Fibroblast of gingiva (primary cell): ENCODE measurements around the gene FHOD1.

Experiments used
- DNase-seq: peaks from one replicate; pipeline ENCODE4 v3.0.0-alpha.2; 2011; ENCODE audit warnings: low read depth

The FHOD1 gene

DNA sequence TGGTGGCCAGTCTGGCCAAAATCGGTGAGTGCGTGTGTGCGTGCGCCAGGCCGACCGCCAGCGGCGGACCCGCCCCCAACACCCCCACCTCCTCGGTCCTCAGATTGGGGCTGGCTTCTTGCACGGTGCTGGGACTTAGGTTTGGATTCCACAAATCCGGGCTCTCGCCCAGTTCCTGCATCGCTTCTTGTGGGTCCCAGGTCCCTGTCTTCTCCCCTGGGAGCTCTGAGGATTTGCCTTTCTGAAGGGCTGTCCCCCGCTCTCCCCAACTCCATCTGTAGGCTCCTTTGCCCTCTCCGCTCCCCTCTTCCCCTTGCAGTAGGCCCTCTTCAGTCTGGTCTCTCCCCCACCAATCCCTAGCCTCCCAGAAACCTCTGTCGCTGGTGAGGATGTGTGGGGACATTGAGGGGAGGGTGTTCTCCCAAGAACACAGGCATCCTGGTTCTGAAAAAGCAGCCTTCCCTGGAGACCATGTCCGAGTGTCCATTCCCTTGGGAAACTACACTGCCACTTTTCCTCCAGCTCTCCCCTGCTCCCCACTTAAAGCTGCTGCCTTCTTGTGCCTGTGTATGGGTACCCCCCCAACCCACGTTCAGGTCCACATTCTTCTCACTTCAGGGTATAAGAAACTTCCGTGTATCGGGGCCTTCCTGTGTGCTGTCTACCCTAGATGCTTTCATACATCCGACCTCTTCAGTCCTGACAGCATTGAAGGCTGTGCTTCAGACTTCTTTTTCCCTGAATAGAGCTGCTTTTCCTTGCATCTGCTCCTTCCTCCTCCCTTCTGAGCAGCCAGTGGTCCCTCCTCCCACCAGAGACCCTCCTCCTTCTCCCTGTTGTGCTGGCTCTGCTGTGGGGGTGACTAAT is 2.1 kb upstream of the FHOD1 start:
- DNase-seq: no peak

GRCh38 chr16:67248401-67249177 is 1.3 kb upstream of the FHOD1 start, which contains the start of gene SLC9A5:
SLC9A5 (plus strand) TSS chr16:67248979; CDS start chr16:67249015, 36 bp downstream.
- DNase-seq: no peak

GRCh38 chr16:67248073-67248400 is 756 bp upstream of the FHOD1 start:
- DNase-seq: no peak

GRCh38 chr16:67246756-67247191 is 507 bp downstream of the FHOD1 start:
- no peak for DNase-seq

DNA sequence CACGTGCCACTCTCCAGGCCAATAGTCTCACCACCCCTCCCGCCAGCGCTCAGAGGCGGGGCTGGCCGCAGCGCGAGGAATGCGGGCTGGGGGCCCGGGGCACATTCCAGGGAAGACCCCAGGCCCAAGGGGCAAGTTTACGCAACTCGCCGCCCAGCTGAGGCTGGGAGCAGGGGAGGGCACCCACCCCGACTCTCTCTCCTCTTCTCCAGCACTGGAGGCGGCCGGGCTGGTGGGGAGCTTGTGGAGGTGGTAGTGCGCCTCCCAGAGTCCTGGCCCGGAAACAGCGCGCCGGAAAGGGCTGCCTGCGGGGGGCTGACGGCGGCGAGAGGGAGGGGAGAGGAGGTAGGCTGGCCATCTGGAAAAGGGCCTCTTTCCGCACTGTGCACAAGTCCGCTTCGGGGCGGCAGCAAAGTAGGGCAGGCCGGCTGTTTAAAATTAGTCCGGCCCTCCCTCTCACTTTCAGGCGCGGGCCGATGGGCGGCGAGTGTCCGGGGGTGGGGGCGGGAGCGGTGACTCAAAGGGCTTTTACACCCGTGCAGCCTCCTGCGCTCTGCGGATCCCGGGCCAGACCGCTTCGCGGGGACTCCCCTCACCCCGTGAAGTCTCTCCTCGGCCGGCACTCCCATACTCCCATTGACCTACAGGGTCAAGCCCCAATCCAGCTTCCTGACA is 1.1 kb downstream of the FHOD1 start:
- DNase-seq: peak; percentile 92

DNA sequence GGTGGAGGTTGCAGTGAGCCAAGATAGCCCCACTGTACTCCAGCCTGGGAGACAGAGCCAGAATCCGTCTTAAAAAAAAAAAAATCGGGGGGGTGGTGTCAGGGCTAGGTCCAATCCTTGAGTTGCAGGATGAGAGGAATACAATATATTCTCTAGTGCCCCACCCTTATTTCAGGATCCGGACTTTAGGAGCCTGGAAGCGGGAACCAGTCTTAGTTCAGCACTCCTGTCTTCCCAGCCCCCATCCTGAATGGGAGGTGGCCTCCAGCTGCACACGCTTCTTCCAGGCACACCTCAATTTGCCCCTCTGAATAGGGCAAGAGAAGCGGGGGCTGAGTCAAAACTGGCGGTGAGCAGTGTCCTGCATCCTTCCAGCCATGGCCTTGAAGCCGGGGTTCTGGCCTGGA is 1.6 kb downstream of the FHOD1 start:
- no peak for DNase-seq

- DNase-seq: no peak
Observed at GRCh38 chr16:67245186-67245585, 2.1 kb downstream of the FHOD1 start.

DNA sequence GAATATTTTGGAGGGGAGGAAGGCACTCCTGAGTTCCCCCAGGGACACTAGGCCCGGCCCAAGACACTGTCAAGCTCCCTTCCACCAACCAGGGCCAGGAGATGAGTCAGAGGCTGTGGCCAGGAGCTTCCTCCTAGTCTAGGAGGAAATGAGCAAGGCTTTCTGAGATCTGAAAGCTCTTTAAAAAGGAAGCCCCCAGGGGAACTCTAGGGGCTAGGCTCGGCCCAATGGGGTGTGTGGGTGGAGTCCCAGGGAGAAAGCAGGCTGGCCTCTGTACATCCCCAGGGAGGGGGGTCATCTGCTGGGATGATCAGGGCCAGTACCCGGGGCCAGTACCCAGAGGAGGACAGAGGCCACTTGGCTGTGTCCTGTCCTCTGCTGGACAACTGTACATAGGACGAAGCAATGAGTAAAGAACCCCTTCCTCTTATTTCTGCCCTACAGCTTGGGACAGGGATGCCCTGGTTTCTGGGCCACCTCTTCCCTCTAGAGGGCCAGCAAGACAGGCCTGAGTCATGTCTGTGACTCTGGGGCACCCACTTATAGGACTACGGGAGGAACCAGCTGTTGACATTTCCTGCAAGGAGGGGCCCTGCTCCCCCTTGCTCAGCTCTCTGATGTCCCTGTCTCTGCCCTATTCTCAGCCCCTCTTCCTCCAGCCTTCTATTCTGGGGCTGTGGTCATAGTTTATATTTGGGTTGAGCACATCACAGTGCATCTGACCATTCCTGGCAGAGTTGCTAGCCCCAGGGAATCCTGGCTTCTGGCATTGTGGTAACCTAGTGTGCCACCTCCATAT is 2.7 kb downstream of the FHOD1 start:
- peak; percentile 89 for DNase-seq

DNA sequence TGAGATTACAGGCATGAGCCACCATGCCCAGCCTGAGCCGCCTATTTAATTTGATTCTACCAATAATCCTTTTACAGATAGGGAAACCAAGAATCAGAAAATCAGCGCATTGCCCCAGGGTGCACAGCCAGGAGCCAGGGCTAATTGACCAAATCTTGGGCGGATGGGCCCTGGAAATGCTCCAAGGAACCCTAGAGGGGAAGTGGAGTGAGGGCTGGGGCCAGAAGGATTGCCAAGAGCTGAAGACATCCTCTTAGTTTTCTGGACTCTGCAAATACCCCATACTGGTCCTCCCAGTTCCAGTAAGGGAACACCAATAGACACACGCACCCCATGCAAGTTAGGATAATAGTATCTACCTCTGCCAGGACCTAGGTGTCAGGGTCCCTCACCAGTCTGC is 3.8 kb downstream of the FHOD1 start:
- DNase-seq: no peak

DNA sequence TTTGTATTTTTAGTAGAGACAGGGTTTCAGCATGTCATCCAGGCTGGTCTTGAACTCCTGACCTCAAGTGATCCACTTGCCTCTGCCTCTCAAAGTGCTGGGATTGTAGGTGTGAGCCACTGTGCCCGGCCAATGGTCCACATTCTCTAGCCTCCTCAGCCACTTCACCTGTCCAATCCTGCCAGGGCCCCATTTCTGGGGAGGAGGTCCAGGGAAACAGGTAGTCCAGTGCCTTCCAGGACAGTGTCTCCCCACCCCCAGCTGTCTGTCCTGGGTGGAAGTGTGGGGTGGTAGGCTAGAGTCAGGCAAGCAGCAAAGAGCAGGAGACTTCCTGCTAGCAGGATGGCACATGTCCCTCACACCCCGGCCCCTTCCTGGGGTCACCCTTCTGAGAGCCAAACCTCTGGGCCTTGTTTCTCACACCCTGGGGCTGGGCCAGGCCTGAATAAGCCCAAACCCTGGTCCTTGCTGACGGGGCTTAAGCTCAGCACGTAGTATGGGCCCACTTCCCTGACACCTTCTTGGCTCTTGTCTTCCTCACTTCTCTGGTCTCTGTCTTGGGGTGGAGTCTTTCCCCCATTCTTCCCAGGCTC is 5.0 kb downstream of the FHOD1 start:
- no peak for DNase-seq

- DNase-seq: peak; percentile 91
Observed at GRCh38 chr16:67241008-67241900, 6.0 kb downstream of the FHOD1 start.

DNA sequence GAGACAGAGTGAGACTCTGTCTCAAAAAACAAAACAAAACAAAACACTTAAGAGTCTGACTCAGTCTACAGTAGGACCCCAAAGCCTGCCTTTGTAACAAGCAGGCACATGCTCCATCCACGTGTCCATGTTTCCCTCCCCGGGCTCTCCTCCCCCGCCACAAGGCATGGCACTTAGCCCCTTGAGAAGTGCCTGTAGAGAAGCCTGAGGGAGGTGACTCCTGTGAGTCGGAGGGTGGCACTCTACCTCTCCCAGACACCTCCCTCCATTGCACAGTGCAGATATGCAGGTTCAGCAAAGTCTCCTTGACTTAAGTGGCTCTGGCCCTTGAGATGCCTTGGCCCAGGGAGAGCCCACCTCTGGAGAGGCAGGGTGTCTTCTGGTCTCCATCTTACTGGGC is 6.8 kb downstream of the FHOD1 start:
- no peak for DNase-seq

- DNase-seq: no peak
Observed at GRCh38 chr16:67238806-67239470, 8.3 kb downstream of the FHOD1 start.

- DNase-seq: no peak
Observed at GRCh38 chr16:67238278-67238575, 9.1 kb downstream of the FHOD1 start.

DNA sequence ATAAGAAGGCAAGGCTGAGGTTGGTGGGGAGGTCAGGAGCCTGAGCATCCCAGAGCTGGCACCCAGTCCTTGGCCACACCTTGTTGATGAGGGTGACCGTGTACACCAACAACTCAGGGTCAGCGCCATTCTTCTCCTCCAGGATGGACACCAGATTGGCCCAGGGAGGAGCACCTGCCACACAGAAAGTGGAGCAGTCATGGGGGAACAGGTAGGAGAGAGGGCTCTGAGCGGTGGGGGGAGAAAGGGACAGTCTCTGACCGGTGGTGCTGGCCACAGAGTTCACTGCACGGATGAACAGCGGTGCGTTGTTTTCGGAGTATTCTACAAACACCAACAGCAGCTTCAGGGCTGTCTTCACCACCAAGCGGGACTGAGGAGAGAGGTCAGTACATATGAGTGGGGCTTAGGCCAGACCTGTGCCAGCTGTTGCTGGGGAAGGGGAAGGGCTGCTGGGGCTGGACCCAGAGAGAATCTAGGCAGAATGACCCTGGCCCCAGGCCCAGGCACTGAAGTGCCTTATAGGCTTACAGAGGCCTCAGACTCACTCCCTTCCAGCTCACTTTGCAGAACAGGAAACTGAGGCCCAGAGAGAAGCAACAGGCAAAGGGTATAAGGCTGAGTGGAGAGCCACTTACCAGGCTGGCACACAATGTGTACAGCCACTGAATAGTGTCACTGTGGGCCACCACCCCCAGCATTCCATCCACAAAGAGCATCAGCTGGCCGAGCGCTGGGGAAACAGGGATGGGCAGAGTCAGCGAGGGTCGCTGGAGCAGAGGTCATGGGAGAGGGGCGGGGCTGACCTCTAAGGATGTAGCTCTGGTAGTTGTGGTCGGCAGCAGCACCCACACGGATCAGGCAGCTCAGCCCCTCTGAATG is 9.6 kb downstream of the FHOD1 start:
- no peak for DNase-seq

DNA sequence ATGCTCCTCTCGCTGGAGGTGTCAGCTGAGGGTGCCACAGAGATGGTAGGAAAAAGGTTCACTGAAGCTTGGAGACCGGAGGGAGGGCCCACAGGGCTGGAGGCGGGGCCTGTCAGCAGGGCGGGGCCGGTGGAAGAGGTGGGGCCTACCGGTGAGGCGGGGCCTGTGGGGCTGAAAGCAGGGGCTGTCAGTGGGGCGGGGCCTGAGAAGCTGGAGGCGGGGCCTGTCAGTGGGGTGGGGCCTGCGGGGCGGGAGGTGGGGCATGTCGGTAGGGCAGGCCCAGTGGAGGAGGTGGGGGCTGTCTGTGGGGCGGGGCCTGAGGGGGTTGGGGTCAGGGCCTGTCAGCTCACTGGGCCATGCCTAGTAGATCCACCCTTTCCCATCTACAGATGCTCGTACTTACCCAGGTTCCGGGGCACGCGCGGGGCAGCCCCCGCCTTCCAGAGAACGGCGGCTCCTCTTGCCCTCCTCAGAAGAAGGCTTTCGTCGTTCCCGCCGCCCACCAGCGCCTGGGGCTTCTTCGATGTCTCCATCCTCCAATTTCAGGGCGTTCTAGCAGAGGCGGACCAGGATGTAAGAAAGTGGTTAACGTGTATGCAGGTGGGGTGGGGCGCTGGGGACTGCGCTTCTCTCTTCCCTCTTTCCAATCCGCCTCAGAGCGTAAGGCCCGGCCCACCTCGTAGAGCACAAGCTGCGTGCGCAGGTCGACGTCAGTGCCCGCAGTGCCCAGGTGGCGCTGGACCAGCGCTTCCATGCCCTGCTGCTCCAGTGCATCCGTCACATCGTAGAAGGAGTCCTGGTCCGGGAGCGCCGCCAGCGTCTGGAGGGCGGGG is 10.5 kb downstream of the FHOD1 start:
- DNase-seq: peak; percentile 49

DNA sequence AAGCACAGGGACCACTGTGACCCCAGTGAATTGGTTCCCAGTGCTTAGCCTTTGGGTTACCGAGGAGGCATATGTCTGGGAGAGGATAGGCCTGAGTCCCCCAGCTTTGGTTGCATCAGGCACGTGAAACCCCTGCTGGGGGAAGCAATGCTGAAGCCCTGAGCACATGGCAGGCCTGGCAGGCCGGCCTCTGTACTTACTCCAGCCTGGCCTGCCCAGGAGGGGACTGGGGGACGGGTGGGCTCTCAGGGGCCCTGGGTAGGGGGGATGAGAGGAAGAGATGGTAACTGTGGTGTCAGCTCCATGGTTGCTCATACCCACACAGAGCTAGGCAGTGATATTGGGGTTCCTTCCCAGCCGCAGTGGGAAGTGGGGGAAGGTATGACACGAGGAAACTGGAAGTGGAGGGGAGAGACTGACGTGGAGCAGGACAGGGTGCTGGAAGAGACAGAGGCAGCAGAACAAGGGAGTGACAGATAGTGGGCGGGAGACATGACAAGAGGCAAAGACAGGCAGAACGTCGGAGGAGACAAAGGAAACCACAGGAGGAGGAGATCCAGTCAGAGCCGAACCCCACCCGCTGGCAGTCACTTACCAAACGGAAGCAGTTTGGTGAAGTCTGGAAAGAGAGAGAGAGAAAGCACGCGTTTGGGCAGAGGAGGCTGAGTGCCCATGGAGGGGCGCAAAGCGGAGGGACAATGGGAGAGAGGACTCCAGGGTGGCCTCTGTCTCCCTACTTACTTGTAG is 11.3 kb downstream of the FHOD1 start:
- DNase-seq: no peak
